ENCODE data around the gene INSR. TPM values are rescaled to one million over a fixed set of nuclear protein-coding genes. Genes with fewer than 3 reads are reported as not detected.

The INSR gene
- total and polyA plus RNA-seq, 10 of the 15 experiments (the other 5 are each of a cell fraction or from before 2014, with no cell fraction given) = 4.2 to 34.9 (median 13.6) TPM

GRCh38 chr19:7265963-7266362 lies 28.3 kb downstream of the INSR start:
- peaks cover 42% of the 10 kb centered on the region for H3K79me2 ChIP-seq (ENCODE audit: control insufficient read depth, insufficient read depth, low read length)
- ATAC-seq = no peak
- in situ Hi-C loops (cut with MboI) (no loop called here), intact Hi-C loops (cut with micrococcal nuclease; ENCODE audit: unreplicated experiment) (no loop called here)
- SMC1A ChIA-PET (ENCODE audit: uncharacterized antibody, unreplicated experiment) = interaction anchor here (0.7 to 2.6 kb wide), 7 partner anchors 20 to 65 kb away, joined by 3 to 11 read pairs (median 4); no protein-coding TSS in a partner anchor
- no peak for FAIRE-seq
- no peak overlapping the region for H3K4me2 ChIP-seq (ENCODE audit: control insufficient read depth, insufficient read depth)
- TF ChIP-seq KAT2A (conservative IDR thresholded peaks at IDR 0.05; ENCODE audit: control insufficient read depth, low read depth, low read length) (no peak), RCOR1 (conservative IDR thresholded peaks at IDR 0.05; ENCODE audit: low read depth, low read length) (no peak), MEF2B (IDR thresholded peaks at IDR 0.05; ENCODE audit: partially characterized antibody, poor library complexity, severe bottlenecking) (no peak), JUNB (IDR thresholded peaks at IDR 0.05) (no peak)
- H3K9me3 ChIP-seq (replicated peaks; ENCODE audit: control insufficient read depth, insufficient read depth, low read length) = peaks cover 6% of the 10 kb centered on the region; the same call in 1 of the 3 replicates
- no peak overlapping the region for H3K4me3 ChIP-seq
- H3K27ac ChIP-seq (ENCODE audit: control insufficient read depth, insufficient read depth) = no peak overlapping the region
- no TSS peak for BruUV-seq (replicated peaks)
- RAD21 ChIA-PET (ENCODE audit: unreplicated experiment) = interaction anchor here (1.0 kb wide), 2 partner anchors 18 to 23 kb away, joined by 4 read pairs; no protein-coding TSS in a partner anchor
- peaks cover 18 to 21% of the 10 kb centered on the region in 2 experiments for H3K36me3 ChIP-seq (ENCODE audit: control insufficient read depth in 2 of 2, insufficient read depth in 2 of 2, low read length in 1 of 2)
- no peak for DNase-seq (ENCODE audit: low read depth, low spot score)
- POLR2A ChIA-PET = interaction anchor here (0.5 to 0.9 kb wide), 7 partner anchors 18 to 663 kb away, joined by 3 to 8 read pairs (median 5); no protein-coding TSS in a partner anchor
- H3K27me3 ChIP-seq (replicated peaks in 1 of 2; ENCODE audit: control insufficient read depth in 2 of 2, insufficient read depth in 2 of 2, low read length in 1 of 2) = no peaks in the 10 kb centered on the region
- H3K9ac ChIP-seq (ENCODE audit: control insufficient read depth, insufficient read depth, low read length) = no peak overlapping the region
- H3K4me1 ChIP-seq (ENCODE audit: control insufficient read depth, insufficient read depth, low read length) = no peaks in the 10 kb centered on the region; the same call in 1 of the 2 replicates
- no peak overlapping the region for H2AFZ ChIP-seq (ENCODE audit: control insufficient read depth, low read depth, low read length)
- no peaks in the 10 kb centered on the region for H4K20me1 ChIP-seq (ENCODE audit: control insufficient read depth, insufficient read depth)
- CTCF ChIA-PET = interaction anchor here (1.2 to 1.3 kb wide), 2 partner anchors 14 to 83 kb away, joined by 3 read pairs; no protein-coding TSS in a partner anchor
- WGBS (ENCODE audit: insufficient coverage, insufficient replicate concordance, low lambda C conversion rate, missing lambda C conversion rate) = 93% methylated on average over 5 of the region's 5 CpGs

- Histone ChIP-seq H3K4me2 (ENCODE audit: control insufficient read depth, insufficient read depth) (no peak overlapping the region), H3K4me1 (ENCODE audit: control insufficient read depth, insufficient read depth, low read length) (no peaks in the 10 kb centered on the region; the same call in none of the 2 replicates), H3K36me3 (ENCODE audit: control insufficient read depth in 2 of 2, insufficient read depth in 2 of 2, low read length in 1 of 2) (peaks cover 21% of the 10 kb centered on the region in 2 experiments), H3K9me3 (replicated peaks; ENCODE audit: control insufficient read depth, insufficient read depth, low read length) (peaks cover 6% of the 10 kb centered on the region; the same call in 1 of the 3 replicates), H3K27ac (ENCODE audit: control insufficient read depth, insufficient read depth) (no peak overlapping the region), H3K9ac (ENCODE audit: control insufficient read depth, insufficient read depth, low read length) (no peak overlapping the region), H3K4me3 (no peak overlapping the region), H3K27me3 (replicated peaks in 1 of 2; ENCODE audit: control insufficient read depth in 2 of 2, insufficient read depth in 2 of 2, low read length in 1 of 2) (no peaks in the 10 kb centered on the region), H3K79me2 (ENCODE audit: control insufficient read depth, insufficient read depth, low read length) (peaks cover 45% of the 10 kb centered on the region), H4K20me1 (ENCODE audit: control insufficient read depth, insufficient read depth) (peaks cover 3% of the 10 kb centered on the region; the same call in 1 of the 2 replicates), H2AFZ (ENCODE audit: control insufficient read depth, low read depth, low read length) (no peak overlapping the region)
- BruUV-seq (replicated peaks) = no TSS peak
- WGBS (ENCODE audit: insufficient coverage, insufficient replicate concordance, low lambda C conversion rate, missing lambda C conversion rate) = 75% methylated on average over 4 of the region's 4 CpGs
- ChIA-PET CTCF (interaction anchor here (1.3 to 2.4 kb wide), 4 partner anchors 8 to 18 kb away, joined by 3 to 10 read pairs (median 6); no protein-coding TSS in a partner anchor), SMC1A (ENCODE audit: uncharacterized antibody, unreplicated experiment) (interaction anchor here (0.7 to 2.8 kb wide), 10 partner anchors 8 to 1138 kb away, joined by 3 to 13 read pairs (median 4); no protein-coding TSS in a partner anchor), POLR2A (interaction anchor here (0.7 to 1.8 kb wide), 3 partner anchors 9 to 88 kb away, joined by 3 to 6 read pairs (median 3); no protein-coding TSS in a partner anchor), RAD21 (ENCODE audit: unreplicated experiment) (interaction anchor here (1.5 to 2.1 kb wide), 2 partner anchors 23 to 46 kb away, joined by 4 to 5 read pairs; no protein-coding TSS in a partner anchor)
- no peak for TF ChIP-seq KDM1A (IDR thresholded peaks at IDR 0.05; ENCODE audit: borderline replicate concordance)
- TF ChIP-seq CHD1 (IDR thresholded peaks at IDR 0.05; ENCODE audit: low read depth, low read length) = no peak
- intact Hi-C loops (cut with micrococcal nuclease; ENCODE audit: unreplicated experiment) (no loop called here), in situ Hi-C loops (cut with MboI) (no loop called here)
- FAIRE-seq = no peak
- DNase-seq (ENCODE audit: low read depth, low spot score) = no peak
- ATAC-seq = no peak
Measured at GRCh38 chr19:7264858-7265257, 29.4 kb downstream of the INSR start.

Measured in GM12878 (cell line).